ENCODE results near the gene LRP1. TPM values are rescaled to one million over a fixed set of nuclear protein-coding genes. Genes with fewer than 3 reads are reported as not detected.

The LRP1 gene
- total and polyA plus RNA-seq, 2 experiments from 2014 or later = 26.6 to 145 TPM

GRCh38 chr12:57170408-57170807 lies 42.1 kb downstream of the LRP1 start:
- Histone ChIP-seq H3K4me3 (no peak overlapping the region), H3K27me3 (ENCODE audit: insufficient read depth) (no peaks in the 10 kb centered on the region), H3K9me2 (ENCODE audit: insufficient read depth) (no peaks in the 10 kb centered on the region), H2AFZ (no peak overlapping the region), H3K79me2 (replicated peaks; ENCODE audit: insufficient read depth) (no peaks in the 10 kb centered on the region), H3K4me2 (no peak overlapping the region), H3K27ac (ENCODE audit: low read depth) (peak overlapping the region; percentile 55; the same call in 1 of the 2 replicates), H3K36me3 (ENCODE audit: insufficient read depth) (peaks cover 19% of the 10 kb centered on the region), H3K4me1 (ENCODE audit: insufficient read depth) (no peaks in the 10 kb centered on the region), H4K20me1 (replicated peaks; ENCODE audit: insufficient read depth) (peaks cover 13% of the 10 kb centered on the region; the same call in 1 of the 2 replicates), H3F3A (replicated peaks; ENCODE audit: low read depth) (peaks cover 4% of the 10 kb centered on the region; the same call in 1 of the 2 replicates)
- no peaks in the 10 kb centered on the region; the same call in 1 of the 3 replicates for H3K9me3 Mint-ChIP-seq
- ATAC-seq (no peak), DNase-seq (ENCODE audit: low spot score) (no peak)
- H3K27me3 Mint-ChIP-seq (ENCODE audit: insufficient read depth, low read depth, poor library complexity) = peaks cover 18% of the 10 kb centered on the region
- H3K4me3 Mint-ChIP-seq = no peak overlapping the region
- peaks cover 89% of the 10 kb centered on the region for H3K36me3 Mint-ChIP-seq (ENCODE audit: low read depth)
- H3K4me1 Mint-ChIP-seq = peaks cover 6% of the 10 kb centered on the region
- no peak overlapping the region; the same call in 1 of the 2 replicates for H3K27ac Mint-ChIP-seq
- no peak for TF ChIP-seq CREB1 (CRISPR knock-in tag; IDR thresholded peaks at IDR 0.05; ENCODE audit: low read depth)
- no peak for TF ChIP-seq CTCF (conservative IDR thresholded peaks at IDR 0.05; ENCODE audit: low read depth in 2 of 2)

- no peak overlapping the region; the same call in 2 of the 3 replicates for H3K4me3 Mint-ChIP-seq
- no peak for ATAC-seq
- DNase-seq (ENCODE audit: low spot score) = no peak
- peak overlapping the region; percentile 55 for H3K27ac ChIP-seq (ENCODE audit: low read depth)
- peaks cover 91% of the 10 kb centered on the region for H3K36me3 Mint-ChIP-seq (ENCODE audit: low read depth)
- peaks cover 6% of the 10 kb centered on the region for H3K4me1 Mint-ChIP-seq
- H3K9me3 Mint-ChIP-seq = no peaks in the 10 kb centered on the region; the same call in 1 of the 3 replicates
- H3K4me3 ChIP-seq = no peak overlapping the region
- peaks cover 22% of the 10 kb centered on the region for H3K27me3 Mint-ChIP-seq (ENCODE audit: insufficient read depth, low read depth, poor library complexity)
- no peaks in the 10 kb centered on the region for H3K4me1 ChIP-seq (ENCODE audit: insufficient read depth)
- no peaks in the 10 kb centered on the region for H3K79me2 ChIP-seq (replicated peaks; ENCODE audit: insufficient read depth)
- H3F3A ChIP-seq (replicated peaks; ENCODE audit: low read depth) = peaks cover 4% of the 10 kb centered on the region; the same call in 1 of the 2 replicates
- no peaks in the 10 kb centered on the region for H3K9me2 ChIP-seq (ENCODE audit: insufficient read depth)
- no peak overlapping the region for H2AFZ ChIP-seq
- peaks cover 19% of the 10 kb centered on the region for H3K36me3 ChIP-seq (ENCODE audit: insufficient read depth)
- H4K20me1 ChIP-seq (replicated peaks; ENCODE audit: insufficient read depth) = peaks cover 13% of the 10 kb centered on the region; the same call in 1 of the 2 replicates
- no peaks in the 10 kb centered on the region for H3K27me3 ChIP-seq (ENCODE audit: insufficient read depth)
- H3K27ac Mint-ChIP-seq = no peak overlapping the region; the same call in 1 of the 2 replicates
- H3K4me2 ChIP-seq = no peak overlapping the region
- no peak for TF ChIP-seq ZNF331 (CRISPR knock-in tag; IDR thresholded peaks at IDR 0.05; ENCODE audit: low read depth)
- TF ChIP-seq STAT1 (IDR thresholded peaks at IDR 0.05; ENCODE audit: unreplicated experiment) = no peak
- TF ChIP-seq ZNF114 (CRISPR knock-in tag; IDR thresholded peaks at IDR 0.05) = no peak
- no peak for TF ChIP-seq NANOG (IDR thresholded peaks at IDR 0.05; ENCODE audit: borderline replicate concordance)
- TF ChIP-seq ZNF462 (CRISPR knock-in tag; IDR thresholded peaks at IDR 0.05) = no peak
- TF ChIP-seq CTCF (conservative IDR thresholded peaks at IDR 0.05; ENCODE audit: low read depth in 2 of 2) = no peak
- no peak for TF ChIP-seq POLR2AphosphoS5 (IDR thresholded peaks at IDR 0.05; ENCODE audit: low read depth)
These were observed 42.6 kb downstream of the LRP1 start for GRCh38 chr12:57170927-57171326.
